IMR-90 (cell line): ENCODE results near the gene ANO9. TPM values are rescaled to one million over a fixed set of nuclear protein-coding genes. Genes with fewer than 3 reads are reported as not detected.

Experiments
- ATAC-seq: fragments of 200-7000 bp; cut with Tn5 transposase; 2 replicates; pipeline ENCODE4 v1.9.1; 2020; ENCODE audit warnings: low read depth, mild to moderate bottlenecking, moderate library complexity
- BruUV-seq: library from RNA; stranded (reverse); fragments of 400-500 nt; replicated peaks from 2 replicates; lab custom pipeline; 2021; lab: Mats Ljungman, UMichigan
- CTCF ChIA-PET: fragments of 300-600 bp; formaldehyde crosslinking; extraction: SDS; loops from one replicate; lab custom pipeline; 2021; ENCODE audit warnings: antibody characterized with exemption; lab: Yijun Ruan, JAX
- POLR2A ChIA-PET: fragments of 300-600 bp; sonication (Branson Sonifier 250); formaldehyde crosslinking; loops from one replicate; lab custom pipeline; 2022; ENCODE audit warnings: antibody characterized with exemption; ENCODE audit not compliant: unreplicated experiment; lab: Charles Lee
- DNase-seq: peaks from one replicate; pipeline ENCODE4 v3.0.0; 2013
- H2AFZ ChIP-seq: replicated peaks from 2 replicates; pipeline ENCODE3; 2013; ENCODE audit warnings: low read length, mild to moderate bottlenecking; ENCODE audit not compliant: poor library complexity
- H2AK5ac ChIP-seq: 2 replicates; pipeline ENCODE4 v1.6.1; 2013; ENCODE audit warnings: low read depth, low read length, inconsistent platforms
- H2AK9ac ChIP-seq: replicated peaks from 2 replicates; pipeline ENCODE3; 2013; ENCODE audit warnings: mild to moderate bottlenecking, low read depth, low read length, moderate library complexity; ENCODE audit not compliant: poor library complexity
- H2BK120ac ChIP-seq: 2 replicates; pipeline ENCODE4 v1.6.1; 2013; ENCODE audit warnings: low read depth, low read length, inconsistent platforms
- H2BK15ac ChIP-seq: 3 replicates; pipeline ENCODE4 v1.6.1; 2013; ENCODE audit warnings: low read depth, low read length, inconsistent platforms
- H2BK20ac ChIP-seq: 2 replicates; pipeline ENCODE4 v1.6.1; 2013; ENCODE audit warnings: low read depth, mild to moderate bottlenecking, inconsistent platforms, low read length, moderate library complexity
- H2BK5ac ChIP-seq: 2 replicates; pipeline ENCODE4 v1.6.1; 2013; ENCODE audit warnings: mild to moderate bottlenecking, low read depth, low read length, inconsistent platforms; ENCODE audit not compliant: poor library complexity, severe bottlenecking
- H3K14ac ChIP-seq: replicated peaks from 2 replicates; pipeline ENCODE4 v1.6.1; 2013; ENCODE audit warnings: low read depth, low read length, inconsistent platforms
- H3K18ac ChIP-seq: 2 replicates; pipeline ENCODE4 v1.6.1; 2013; ENCODE audit warnings: low read depth, low read length, control low read depth
- H3K23ac ChIP-seq: 2 replicates; pipeline ENCODE4 v1.6.1; 2013; ENCODE audit warnings: low read depth, low read length, inconsistent platforms
- H3K27ac ChIP-seq: 2 replicates; pipeline ENCODE4 v1.5.1; 2013; ENCODE audit warnings: mild to moderate bottlenecking, control low read depth, low read length; ENCODE audit not compliant: insufficient read depth
- H3K27me3 ChIP-seq: 2 replicates; pipeline ENCODE4 v1.6.1; 2013; ENCODE audit warnings: low read length; ENCODE audit not compliant: control insufficient read depth, insufficient read depth
- H3K36me3 ChIP-seq: 2 replicates; pipeline ENCODE4 v1.6.1; 2013; ENCODE audit warnings: low read length, mixed read lengths; ENCODE audit not compliant: control insufficient read depth, insufficient read depth
- H3K4ac ChIP-seq: 2 replicates; pipeline ENCODE4 v1.6.1; 2013; ENCODE audit warnings: low read depth, low read length, inconsistent platforms
- H3K4me1 ChIP-seq: 2 replicates; pipeline ENCODE4 v1.6.1; 2013; ENCODE audit warnings: low read length, mixed read lengths; ENCODE audit not compliant: control insufficient read depth, insufficient read depth
- H3K4me2 ChIP-seq: 2 replicates; pipeline ENCODE4 v1.6.1; 2013; ENCODE audit warnings: low read depth, mild to moderate bottlenecking, control low read depth, low read length, moderate library complexity
- H3K4me3 ChIP-seq: 2 replicates; pipeline ENCODE4 v1.5.1; 2013; ENCODE audit warnings: low read depth, mild to moderate bottlenecking, control low read depth, low read length, moderate library complexity; ENCODE audit not compliant: insufficient read depth
- H3K56ac ChIP-seq: 2 replicates; pipeline ENCODE4 v1.6.1; 2013; ENCODE audit warnings: low read length, inconsistent platforms; ENCODE audit not compliant: insufficient read depth; ENCODE audit errors: extremely low read depth
- H3K79me1 ChIP-seq, 2 experiments: 2 replicates each; pipeline ENCODE4 v1.6.1; 2013; ENCODE audit warnings: low read length in 2 of 2, inconsistent platforms in 1 of 2, low read depth in 1 of 2
- H3K9ac ChIP-seq: 2 replicates; pipeline ENCODE4 v1.6.1; 2013; ENCODE audit warnings: low read depth, low read length, control low read depth
- H3K9me1 ChIP-seq: 2 replicates; pipeline ENCODE4 v1.6.1; 2013; ENCODE audit warnings: low read length, inconsistent platforms; ENCODE audit not compliant: insufficient read depth
- H3K9me3 ChIP-seq: 2 replicates; pipeline ENCODE4 v1.6.1; 2013; ENCODE audit warnings: low read length; ENCODE audit not compliant: control insufficient read depth, insufficient read depth
- H4K20me1 ChIP-seq: 2 replicates; pipeline ENCODE4 v1.6.1; 2013; ENCODE audit warnings: low read length, inconsistent platforms; ENCODE audit not compliant: insufficient read depth
- H4K5ac ChIP-seq: 2 replicates; pipeline ENCODE4 v1.6.1; 2013; ENCODE audit warnings: mild to moderate bottlenecking, low read depth, low read length, control low read depth
- H4K8ac ChIP-seq, 2 experiments: 2 replicates each; pipeline ENCODE4 v1.6.1; 2013; ENCODE audit warnings: low read depth in 2 of 2, low read length in 2 of 2, control low read depth in 1 of 2, inconsistent platforms in 1 of 2
- H4K91ac ChIP-seq: 2 replicates; pipeline ENCODE4 v1.6.1; 2013; ENCODE audit warnings: low read depth, low read length, inconsistent platforms; ENCODE audit not compliant: insufficient read depth
- BHLHE40 ChIP-seq: fragments of 150-350 bp; IDR thresholded peaks from 2 replicates; pipeline ENCODE4 v1.6.1; 2016; ENCODE audit warnings: mild to moderate bottlenecking, low read depth, low read length
- CTCF ChIP-seq: conservative IDR thresholded peaks from 2 replicates; pipeline ENCODE4 v1.5.1; 2012; ENCODE audit warnings: mild to moderate bottlenecking, low read depth, low read length, improper control_type of control experiment
- ELK1 ChIP-seq: fragments of 150-350 bp; IDR thresholded peaks from 2 replicates; pipeline ENCODE4 v1.6.1; 2016; ENCODE audit warnings: low read depth, mild to moderate bottlenecking, low read length, moderate library complexity, borderline replicate concordance
- FOS ChIP-seq: fragments of 150-350 bp; IDR thresholded peaks from 2 replicates; pipeline ENCODE4 v1.6.1; 2016; ENCODE audit warnings: low read depth, low read length
- MXI1 ChIP-seq: IDR thresholded peaks from 2 replicates; pipeline ENCODE4 v1.6.1; 2012; ENCODE audit warnings: low read depth, mild to moderate bottlenecking, low read length, moderate library complexity, borderline replicate concordance
- NFE2L2 ChIP-seq: fragments of 150-350 bp; IDR thresholded peaks from 2 replicates; pipeline ENCODE4 v1.6.1; 2016; ENCODE audit warnings: low read depth, mild to moderate bottlenecking, low read length
- POLR2A ChIP-seq: IDR thresholded peaks from 2 replicates; pipeline ENCODE4 v1.6.1; 2012; ENCODE audit warnings: mild to moderate bottlenecking, low read depth, low read length
- RAD21 ChIP-seq: IDR thresholded peaks from 2 replicates; pipeline ENCODE4 v1.6.1; 2012; ENCODE audit warnings: low read length, improper control_type of control experiment
- RCOR1 ChIP-seq: IDR thresholded peaks from 2 replicates; pipeline ENCODE4 v1.6.1; 2012; ENCODE audit warnings: mild to moderate bottlenecking, low read length, improper control_type of control experiment; ENCODE audit not compliant: insufficient replicate concordance
- SMC3 ChIP-seq: fragments of 150-350 bp; IDR thresholded peaks from 2 replicates; pipeline ENCODE4 v1.6.1; 2016; ENCODE audit warnings: low read depth, mild to moderate bottlenecking, antibody characterized with exemption, low read length, moderate library complexity
- USF2 ChIP-seq: fragments of 150-350 bp; IDR thresholded peaks from 2 replicates; pipeline ENCODE4 v1.6.1; 2017; ENCODE audit warnings: mild to moderate bottlenecking, antibody characterized with exemption, low read length, low read depth
- WGBS, 2 experiments: methylation state at CpG; one replicate each; pipeline versions ENCODE4 v1.1.5 to v1.1.7; 2013; ENCODE audit warnings: missing lambda C conversion rate in 2 of 2; ENCODE audit not compliant: insufficient read length in 1 of 2; ENCODE audit errors: extremely low coverage in 2 of 2; 5-methylcytosine and 5-hydroxymethylcytosine counted together
- dilution Hi-C: fragments of 300-500 bp; cut with HindIII; formaldehyde crosslinking; loops from one replicate; pipeline ENCODE4 v1.14.3; 2018; ENCODE audit warnings: low sequenced_read_pairs; ENCODE audit not compliant: unreplicated experiment
- in situ Hi-C: fragments of 300-500 bp; cut with MboI; formaldehyde crosslinking; loops from 3 replicates; pipeline ENCODE4 v1.14.3; 2019; ENCODE audit warnings: low sequenced_read_pairs, inconsistent platforms, mixed read lengths
- intact Hi-C: fragments of 100-400 bp; cut with micrococcal nuclease; formaldehyde crosslinking; loops from 2 replicates; pipeline ENCODE4 v1.10.0; 2022
- polyA plus RNA-seq, 3 experiments: library from polyadenylated mRNA; depleted of rRNA; stranded (reverse); fragments of >200 nt; gene quantifications; 2 replicates each; pipeline ENCODE4 v1.2.3, GENCODE V29; 2012; ENCODE audit warnings: low replicate concordance in 1 of 3
- total RNA-seq: library from RNA; depleted of rRNA; stranded (reverse); fragments of >200 nt; gene quantifications from 2 replicates; pipeline ENCODE4 v1.2.3, GENCODE V29; 2012

The ANO9 gene
- total and polyA plus RNA-seq, 2 of the 4 experiments (the other 2 are of a cell fraction) = not detected

GRCh38 chr11:429931-430456, 11.8 kb downstream of the ANO9 start:
- no peak overlapping the region for H3K4ac ChIP-seq
- H3K9me3 ChIP-seq = no peaks in the 10 kb centered on the region
- H2BK20ac ChIP-seq = no peak overlapping the region
- H4K5ac ChIP-seq = no peak overlapping the region
- H2BK5ac ChIP-seq = no peak overlapping the region
- no peak for DNase-seq
- TF ChIP-seq RAD21 = no peak
- no peak for TF ChIP-seq FOS
- no peak for TF ChIP-seq SMC3
- no peak for TF ChIP-seq RCOR1
- no peak for TF ChIP-seq POLR2A
- TF ChIP-seq MXI1 = no peak
- no peak for TF ChIP-seq ELK1
- no peak for TF ChIP-seq CTCF
- TF ChIP-seq USF2 = no peak
- no peak for TF ChIP-seq BHLHE40
- no peak for TF ChIP-seq NFE2L2
- no peak overlapping the region for H2AK9ac ChIP-seq
- H3K14ac ChIP-seq = no peak overlapping the region
- no peak overlapping the region for H3K18ac ChIP-seq
- H3K9ac ChIP-seq = no peak overlapping the region
- no peak overlapping the region for H2AFZ ChIP-seq
- intact Hi-C loops = no loop called here
- in situ Hi-C loops = no loop called here
- H3K4me2 ChIP-seq = no peak overlapping the region
- H4K91ac ChIP-seq = no peak overlapping the region
- no peaks in the 10 kb centered on the region for H3K4me1 ChIP-seq
- ATAC-seq = no peak
- H2BK120ac ChIP-seq = no peak overlapping the region
- H3K27ac ChIP-seq = no peak overlapping the region
- H2BK15ac ChIP-seq = no peak overlapping the region
- dilution Hi-C loops = no loop called here
- no TSS peak for BruUV-seq
- H3K27me3 ChIP-seq = peaks cover 14% of the 10 kb centered on the region
- no peak overlapping the region for H3K4me3 ChIP-seq
- no peaks in the 10 kb centered on the region for H4K20me1 ChIP-seq
- H3K23ac ChIP-seq = no peak overlapping the region
- POLR2A ChIA-PET = no interaction called here
- H2AK5ac ChIP-seq = no peak overlapping the region
- no peaks in the 10 kb centered on the region for H3K9me1 ChIP-seq
- no peak overlapping the region for H4K8ac ChIP-seq
- no peaks in the 10 kb centered on the region for H3K36me3 ChIP-seq
- H3K56ac ChIP-seq = no peak overlapping the region
- CTCF ChIA-PET = no interaction called here
- H3K79me1 ChIP-seq = no peaks in the 10 kb centered on the region
- 33% methylated on average over 14 of the region's 25 CpGs; no CpG with 5 or more reads in 1 of the 2 experiments for WGBS, 2 experiments
